CD14-positive monocyte (primary cell): ENCODE results near the gene POT1. TPM values are rescaled to one million over a fixed set of nuclear protein-coding genes. Genes with fewer than 3 reads are reported as not detected.

Experiments
- DNase-seq, 3 donors: peaks; one replicate each; pipeline ENCODE4 v3.0.0-alpha.2; 2011 to 2022
- H2AFZ ChIP-seq: 2 replicates; pipeline ENCODE4 v1.6.0; 2012; ENCODE audit warnings: mild to moderate bottlenecking, low read depth, low read length, inconsistent platforms; ENCODE audit not compliant: insufficient read depth, poor library complexity, severe bottlenecking
- H3K27ac ChIP-seq, 2 donors: 1 replicate in 1 of 2; 2 replicates in 1 of 2; pipeline ENCODE4 v1.5.1; 2012 to 2013; ENCODE audit warnings: low read length in 2 of 2, control low read depth in 1 of 2, inconsistent platforms in 1 of 2, low read depth in 1 of 2, mild to moderate bottlenecking in 1 of 2
- H3K27me3 ChIP-seq, 2 donors: one replicate each; pipeline versions ENCODE4 v1.6.0 to v1.6.1; 2011 to 2013; ENCODE audit warnings: low read length in 2 of 2; ENCODE audit not compliant: control insufficient read depth in 2 of 2, insufficient read depth in 2 of 2
- H3K36me3 ChIP-seq, 2 donors: replicated peaks in 1 of 2; 1 replicate in 1 of 2; 2 replicates in 1 of 2; pipeline versions ENCODE4 v1.5.1 to v1.6.1; 2012 to 2013; ENCODE audit warnings: low read length in 2 of 2, control low read depth in 1 of 2, inconsistent platforms in 1 of 2, mild to moderate bottlenecking in 1 of 2; ENCODE audit not compliant: insufficient read depth in 2 of 2, control insufficient read depth in 1 of 2
- H3K4me1 ChIP-seq, 2 donors: 1 replicate in 1 of 2; 2 replicates in 1 of 2; pipeline versions ENCODE4 v1.5.1 to v1.6.1; 2012 to 2013; ENCODE audit warnings: low read length in 2 of 2, control low read depth in 1 of 2, inconsistent platforms in 1 of 2, mild to moderate bottlenecking in 1 of 2, moderate library complexity in 1 of 2; ENCODE audit not compliant: insufficient read depth in 2 of 2, control insufficient read depth in 1 of 2
- H3K4me2 ChIP-seq: replicated peaks from 2 replicates; pipeline ENCODE3; 2012; ENCODE audit warnings: low read length, moderate library complexity, mild to moderate bottlenecking; ENCODE audit not compliant: poor library complexity, severe bottlenecking; ENCODE audit errors: extremely low read depth
- H3K4me3 ChIP-seq, 3 experiments: fragments of 200-600 bp in 1 of 3; sonication (generic) in 1 of 3; replicated peaks in 1 of 3; 1 replicate in 2 of 3; 2 replicates in 1 of 3; pipeline ENCODE4 v1.5.1; 2011 to 2013; ENCODE audit warnings: low read length in 3 of 3, mild to moderate bottlenecking in 3 of 3, control low read depth in 2 of 3, low read depth in 2 of 3, inconsistent platforms in 1 of 3, moderate library complexity in 1 of 3
- H3K79me2 ChIP-seq: 2 replicates; pipeline ENCODE4 v1.6.0; 2012; ENCODE audit warnings: mild to moderate bottlenecking, control low read depth, inconsistent platforms, low read length, moderate library complexity; ENCODE audit not compliant: insufficient read depth
- H3K9ac ChIP-seq: 2 replicates; pipeline ENCODE4 v1.6.0; 2017; ENCODE audit warnings: low read length, mild to moderate bottlenecking; ENCODE audit not compliant: insufficient read depth, poor library complexity, severe bottlenecking
- H3K9me3 ChIP-seq, 2 donors: replicated peaks in 1 of 2; 1 replicate in 1 of 2; 2 replicates in 1 of 2; pipeline versions ENCODE4 v1.5.1 to v1.6.1; 2012 to 2013; ENCODE audit warnings: low read length in 2 of 2, control low read depth in 1 of 2; ENCODE audit not compliant: control insufficient read depth in 1 of 2, insufficient read depth in 1 of 2
- H4K20me1 ChIP-seq: 2 replicates; pipeline ENCODE4 v1.6.0; 2012; ENCODE audit warnings: mild to moderate bottlenecking, low read length, control low read depth, moderate library complexity; ENCODE audit not compliant: insufficient read depth
- H3K27ac Mint-ChIP-seq, 7 donors: one replicate each; pipeline ENCODE4 v1.8.0; 2020; ENCODE audit warnings: mild to moderate bottlenecking in 7 of 7, mixed read lengths in 7 of 7, moderate library complexity in 6 of 7, inconsistent platforms in 2 of 7
- H3K27me3 Mint-ChIP-seq, 3 donors: one replicate each; pipeline ENCODE4 v1.8.0; 2021 to 2022; ENCODE audit warnings: low read depth in 3 of 3, mild to moderate bottlenecking in 3 of 3, mixed read lengths in 3 of 3, moderate library complexity in 3 of 3, inconsistent platforms in 1 of 3
- H3K36me3 Mint-ChIP-seq, 2 donors: one replicate each; pipeline ENCODE4 v1.8.0; 2020; ENCODE audit warnings: mixed read lengths in 2 of 2, inconsistent platforms in 1 of 2, mild to moderate bottlenecking in 1 of 2
- H3K4me1 Mint-ChIP-seq: one replicate; pipeline ENCODE4 v1.8.0; 2020; ENCODE audit warnings: mild to moderate bottlenecking, mixed read lengths
- H3K4me3 Mint-ChIP-seq, 2 donors: one replicate each; pipeline ENCODE4 v1.8.0; 2020; ENCODE audit warnings: mild to moderate bottlenecking in 2 of 2, mixed read lengths in 2 of 2, moderate library complexity in 1 of 2
- H3K9me3 Mint-ChIP-seq, 7 donors: one replicate each; pipeline ENCODE4 v1.8.0; 2020 to 2022; ENCODE audit warnings: mixed read lengths in 7 of 7, mild to moderate bottlenecking in 6 of 7, moderate library complexity in 6 of 7, inconsistent platforms in 2 of 7
- WGBS: methylation state at CpG from one replicate; pipeline ENCODE4 v1.1.5; 2013; ENCODE audit warnings: missing lambda C conversion rate; ENCODE audit not compliant: insufficient coverage; 5-methylcytosine and 5-hydroxymethylcytosine counted together
- intact Hi-C, 2 donors: fragments of 100-400 bp; cut with micrococcal nuclease; formaldehyde crosslinking; loops; one replicate each; pipeline versions ENCODE4 v1.15.0 to v1.15.1; 2023
- polyA plus RNA-seq, 3 donors: library from polyadenylated mRNA; depleted of rRNA in 1 of 3; unstranded in 2 of 3; stranded (reverse) in 1 of 3; fragments of 300-500 nt in 2 of 3; fragments of >200 nt in 1 of 3; fragmentation: Illumina TruSeq in 2 of 3; gene quantifications; 1 replicate in 2 of 3; 2 replicates in 1 of 3; pipeline ENCODE4 v1.2.3, GENCODE V29; 2012 to 2021
- TF ChIP-seq, protein P1 (sequence below): fragments of 200-600 bp; IDR thresholded peaks from one replicate; pipeline ENCODE4 v1.8.0; 2022; ENCODE audit warnings: antibody characterized with exemption, mild to moderate bottlenecking

POT1 gene
- polyA plus RNA-seq, 3 donors, result 6.7 to 12.2 (median 10.4) TPM

DNA sequence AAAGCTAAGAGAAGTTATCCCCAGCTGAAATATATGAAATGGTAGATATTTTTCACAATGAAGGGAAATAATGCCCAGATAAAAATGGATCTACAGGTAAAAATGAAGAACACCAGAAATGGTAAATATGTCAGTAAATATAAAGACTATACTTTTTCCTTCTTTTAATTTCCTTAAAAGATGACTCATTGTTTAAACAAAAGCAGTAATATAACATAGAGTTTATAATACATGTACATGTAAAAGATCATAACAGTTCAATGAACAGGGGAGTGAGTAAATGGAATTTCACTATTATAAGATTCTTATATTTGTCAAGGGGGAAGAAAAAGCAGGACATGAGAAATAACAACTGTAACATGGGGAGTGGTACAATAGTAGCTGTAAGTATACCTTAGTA lies 7.4 kb downstream of the POT1 start:
- Histone ChIP-seq H3K9me3 (no peaks in the 10 kb centered on the region), H4K20me1 (no peaks in the 10 kb centered on the region), H2AFZ (no peak overlapping the region), H3K4me2 (no peak overlapping the region), H3K4me1 (no peaks in the 10 kb centered on the region), H3K27ac (no peak overlapping the region), H3K27me3 (no peaks in the 10 kb centered on the region), H3K79me2 (peaks cover 70% of the 10 kb centered on the region), H3K36me3 (peaks cover 0 to 12% of the 10 kb centered on the region in 2 donors), H3K4me3 (no peak overlapping the region), H3K9ac (no peak overlapping the region)
- peaks cover 4% of the 10 kb centered on the region for H3K4me1 Mint-ChIP-seq
- H3K4me3 Mint-ChIP-seq, result no peak overlapping the region
- no peak overlapping the region for H3K27ac Mint-ChIP-seq
- no peaks in the 10 kb centered on the region for H3K27me3 Mint-ChIP-seq
- H3K36me3 Mint-ChIP-seq, result peaks cover 18 to 23% of the 10 kb centered on the region in 2 donors
- DNase-seq, result no peak
- no peaks in the 10 kb centered on the region for H3K9me3 Mint-ChIP-seq
- TF ChIP-seq, protein P1, sequence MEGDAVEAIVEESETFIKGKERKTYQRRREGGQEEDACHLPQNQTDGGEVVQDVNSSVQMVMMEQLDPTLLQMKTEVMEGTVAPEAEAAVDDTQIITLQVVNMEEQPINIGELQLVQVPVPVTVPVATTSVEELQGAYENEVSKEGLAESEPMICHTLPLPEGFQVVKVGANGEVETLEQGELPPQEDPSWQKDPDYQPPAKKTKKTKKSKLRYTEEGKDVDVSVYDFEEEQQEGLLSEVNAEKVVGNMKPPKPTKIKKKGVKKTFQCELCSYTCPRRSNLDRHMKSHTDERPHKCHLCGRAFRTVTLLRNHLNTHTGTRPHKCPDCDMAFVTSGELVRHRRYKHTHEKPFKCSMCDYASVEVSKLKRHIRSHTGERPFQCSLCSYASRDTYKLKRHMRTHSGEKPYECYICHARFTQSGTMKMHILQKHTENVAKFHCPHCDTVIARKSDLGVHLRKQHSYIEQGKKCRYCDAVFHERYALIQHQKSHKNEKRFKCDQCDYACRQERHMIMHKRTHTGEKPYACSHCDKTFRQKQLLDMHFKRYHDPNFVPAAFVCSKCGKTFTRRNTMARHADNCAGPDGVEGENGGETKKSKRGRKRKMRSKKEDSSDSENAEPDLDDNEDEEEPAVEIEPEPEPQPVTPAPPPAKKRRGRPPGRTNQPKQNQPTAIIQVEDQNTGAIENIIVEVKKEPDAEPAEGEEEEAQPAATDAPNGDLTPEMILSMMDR, result no peak
- intact Hi-C loops, result no loop called here

GRCh38 chr7:124919841-124920240 lies 9.8 kb downstream of the POT1 start:
- TF ChIP-seq, protein P1, result no peak

More at GRCh38 chr7:124919841-124920240, 9.8 kb downstream of the POT1 start:
- H3K27ac ChIP-seq, result no peak overlapping the region
- Mint-ChIP-seq H3K9me3 (no peaks in the 10 kb centered on the region), H3K4me3 (no peak overlapping the region), H3K36me3 (peaks cover 8 to 18% of the 10 kb centered on the region in 2 donors), H3K27me3 (no peaks in the 10 kb centered on the region), H3K27ac (peak overlapping the region in 1 of 7 donors; percentile 25), H3K4me1 (no peaks in the 10 kb centered on the region)
- H4K20me1 ChIP-seq, result no peaks in the 10 kb centered on the region
- no peaks in the 10 kb centered on the region for H3K27me3 ChIP-seq
- no peaks in the 10 kb centered on the region for H3K9me3 ChIP-seq
- no peak overlapping the region for H3K9ac ChIP-seq
- no peak for DNase-seq
- H2AFZ ChIP-seq, result no peak overlapping the region
- no CpG with 5 or more reads among the region's 2 CpGs for WGBS
- H3K4me1 ChIP-seq, result no peaks in the 10 kb centered on the region
- peaks cover 54% of the 10 kb centered on the region for H3K79me2 ChIP-seq
- intact Hi-C loops, result no loop called here
- no peak overlapping the region for H3K4me3 ChIP-seq
- no peak overlapping the region for H3K4me2 ChIP-seq
- H3K36me3 ChIP-seq, result peaks cover 4 to 16% of the 10 kb centered on the region in 2 donors
